Activated CD4-positive, alpha-beta memory T cell treated with anti-CD3 and anti-CD28 coated beads, Interleukin-2, amount 10 ng/mL, durations not matched to agents 7 days and 5 days (primary cell): ENCODE measurements around the gene ADPGK. TPM values are rescaled to one million over a fixed set of nuclear protein-coding genes. Genes with fewer than 3 reads are reported as not detected.
A peak's percentile ranks its signal among the peaks of the same experiment; 100 is the strongest.

Source experiments
- CTCF ChIA-PET: fragments of 350-600 bp; sonication (Branson Sonifier 250); formaldehyde crosslinking; loops from one replicate; lab custom pipeline; 2021; ENCODE audit warnings: antibody characterized with exemption, inconsistent platforms; lab: Charles Lee
- POLR2A ChIA-PET: fragments of 350-600 bp; sonication (Branson Sonifier 250); formaldehyde crosslinking; loops from one replicate; lab custom pipeline; 2021; ENCODE audit warnings: antibody characterized with exemption; lab: Charles Lee
- DNase-seq: peaks from one replicate; pipeline ENCODE4 v3.0.0-alpha.2; 2020
- H3K27ac Mint-ChIP-seq: one replicate; pipeline ENCODE4 v1.8.0; 2021; ENCODE audit warnings: mild to moderate bottlenecking, mixed read lengths
- H3K27me3 Mint-ChIP-seq: one replicate; pipeline ENCODE4 v1.8.0; 2021; ENCODE audit warnings: mixed read lengths
- H3K36me3 Mint-ChIP-seq: one replicate; pipeline ENCODE4 v1.8.0; 2021; ENCODE audit warnings: low read depth, mixed read lengths
- H3K4me1 Mint-ChIP-seq: one replicate; pipeline ENCODE4 v1.8.0; 2021; ENCODE audit warnings: mixed read lengths
- H3K4me3 Mint-ChIP-seq: one replicate; pipeline ENCODE4 v1.8.0; 2021; ENCODE audit warnings: mild to moderate bottlenecking, mixed read lengths
- H3K9me3 Mint-ChIP-seq: one replicate; pipeline ENCODE4 v1.8.0; 2021; ENCODE audit warnings: mixed read lengths
- total RNA-seq, 2 experiments: library from RNA; stranded (reverse); gene quantifications; one replicate each; pipeline ENCODE4 v1.2.3, GENCODE V29; 2021

Gene ADPGK
- total RNA-seq, 2 experiments from 2014 or later: 83.6 to 84.7 TPM

DNA sequence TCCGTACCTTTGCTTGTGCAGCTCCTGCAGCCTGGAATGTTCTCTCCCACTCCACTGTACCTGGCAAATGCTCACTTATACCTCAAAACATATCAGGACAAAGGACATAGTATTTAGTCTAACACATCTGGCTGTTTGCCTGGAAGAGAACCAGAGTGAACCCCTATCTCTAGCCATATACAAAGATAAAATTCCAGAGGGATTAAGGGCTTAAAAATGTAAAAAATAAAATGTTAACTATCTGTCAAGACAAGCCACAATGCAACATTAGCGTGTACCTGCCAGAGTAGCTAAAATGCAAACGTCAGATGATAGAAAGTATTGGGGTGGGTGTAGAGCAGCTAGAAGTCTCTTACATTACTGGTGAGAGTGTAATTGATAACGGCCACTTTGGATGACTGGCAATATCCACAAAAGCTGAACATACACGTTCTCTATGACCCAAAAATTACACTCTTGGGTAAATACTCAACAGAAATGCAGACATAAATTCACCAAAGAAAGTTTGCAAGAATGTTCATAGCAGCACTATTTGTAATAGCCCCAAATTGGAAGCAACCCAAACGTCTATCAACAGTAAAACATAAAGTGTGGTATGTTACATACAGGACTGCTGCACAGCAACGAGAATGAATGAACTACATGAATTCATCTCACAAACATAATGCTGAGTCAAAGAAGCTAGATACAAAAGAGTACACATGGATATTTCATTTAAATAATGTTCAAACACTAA, 18.2 kb upstream of the ADPGK start:
- peaks cover 9% of the 10 kb centered on the region for H3K4me1 Mint-ChIP-seq
- POLR2A ChIA-PET: no interaction called here

DNA sequence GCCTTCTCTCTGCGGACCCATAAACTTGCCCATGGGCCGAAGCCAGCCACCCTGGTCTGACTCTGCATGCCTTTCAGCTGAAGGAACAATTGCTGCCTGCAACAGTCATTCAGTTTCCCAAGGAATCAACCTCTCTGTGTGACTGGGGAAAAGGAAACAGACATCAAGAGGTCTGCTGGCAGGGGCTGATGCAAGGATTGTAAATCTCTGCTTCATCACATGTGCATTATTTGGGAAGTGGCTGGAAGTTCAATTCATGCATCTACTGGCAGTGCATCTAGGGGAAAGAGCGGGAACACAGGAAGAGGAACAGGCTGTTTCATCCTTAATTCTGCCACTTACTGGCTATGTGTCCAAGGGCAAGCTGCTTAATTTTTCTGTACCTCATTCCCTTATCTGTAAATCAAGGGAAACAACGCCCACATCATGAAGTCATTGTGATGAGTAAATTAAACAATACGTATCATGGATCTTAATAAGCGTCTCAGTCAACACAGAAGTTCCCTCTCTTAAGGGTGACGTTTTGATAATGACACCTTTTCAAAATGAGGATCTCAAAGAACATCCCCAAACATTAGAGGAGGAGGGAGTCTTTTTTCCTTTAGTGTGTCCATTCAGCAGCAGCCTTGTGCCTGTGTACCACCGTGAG, 17.4 kb upstream of the ADPGK start:
- Mint-ChIP-seq H3K4me3 (no peak overlapping the region), H3K27ac (no peak overlapping the region), H3K9me3 (no peaks in the 10 kb centered on the region), H3K27me3 (peaks cover 19% of the 10 kb centered on the region), H3K36me3 (no peaks in the 10 kb centered on the region), H3K4me1 (peaks cover 15% of the 10 kb centered on the region)
- DNase-seq: no peak
- CTCF ChIA-PET: interaction anchor here (1.5 kb wide), 1 partner anchor 8 kb away, joined by 3 read pairs; no protein-coding TSS in a partner anchor
- POLR2A ChIA-PET: no interaction called here

More for the DNA sequence above, 18.2 kb upstream of the ADPGK start:
- CTCF ChIA-PET: no interaction called here
- Mint-ChIP-seq H3K27ac (no peak overlapping the region), H3K36me3 (no peaks in the 10 kb centered on the region), H3K9me3 (no peaks in the 10 kb centered on the region), H3K27me3 (peaks cover 19% of the 10 kb centered on the region), H3K4me3 (no peak overlapping the region)
- DNase-seq: no peak

DNA sequence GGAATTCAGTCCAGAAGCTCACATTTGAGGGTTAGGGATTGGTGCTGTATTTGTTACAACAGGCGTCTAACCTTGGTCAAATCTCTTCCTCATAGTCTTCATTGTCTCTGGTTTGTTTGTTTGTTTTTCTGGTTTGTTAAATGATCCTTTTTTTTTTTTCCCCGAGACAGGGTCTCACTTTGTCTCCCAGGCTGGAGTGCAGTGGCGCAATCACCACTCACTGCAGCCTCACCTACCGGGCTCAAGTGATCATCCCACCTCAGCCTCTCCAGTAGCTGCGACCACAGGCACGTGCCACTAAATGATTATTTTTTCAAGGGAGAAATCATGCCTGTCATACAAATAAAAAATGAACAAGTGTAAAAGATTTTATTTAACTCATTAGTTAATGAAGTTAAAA, 14.3 kb upstream of the ADPGK start:
- Mint-ChIP-seq H3K27ac (no peak overlapping the region), H3K4me3 (peak overlapping the region; percentile 75), H3K4me1 (peaks cover 34% of the 10 kb centered on the region), H3K36me3 (no peaks in the 10 kb centered on the region), H3K9me3 (no peaks in the 10 kb centered on the region), H3K27me3 (peaks cover 19% of the 10 kb centered on the region)
- DNase-seq: no peak
- CTCF ChIA-PET: interaction anchor here (0.7 to 1.1 kb wide), 4 partner anchors 12 to 284 kb away, joined by 3 to 6 read pairs (median 4); no protein-coding TSS in a partner anchor
- POLR2A ChIA-PET: interaction anchor here (1.0 kb wide), 1 partner anchor 11 kb away, joined by 3 read pairs; no protein-coding TSS in a partner anchor

DNA sequence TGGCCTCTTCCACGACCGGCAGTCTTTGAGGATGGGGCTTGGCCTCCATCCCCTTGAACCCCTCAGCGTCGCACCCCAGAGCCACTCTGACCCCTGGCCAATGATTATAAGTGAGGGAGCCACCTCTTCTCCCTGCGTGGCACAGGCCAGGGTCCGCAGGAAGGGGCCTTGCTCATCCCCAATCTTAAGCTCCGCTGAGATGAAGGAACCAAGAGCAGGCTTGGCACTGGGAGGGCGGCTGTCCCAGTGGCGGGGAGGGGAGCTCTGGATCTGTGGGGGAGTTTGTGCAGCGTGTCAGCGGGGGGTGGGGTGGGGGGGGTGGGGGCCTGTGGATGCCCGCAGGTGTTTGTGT, 13.8 kb upstream of the ADPGK start:
- DNase-seq: no peak
- ChIA-PET POLR2A (interaction anchor here (1.0 to 2.9 kb wide), 2 partner anchors 12 kb away, joined by 3 to 14 read pairs; no protein-coding TSS in a partner anchor), CTCF (interaction anchor here (0.7 to 1.1 kb wide), 4 partner anchors 12 to 285 kb away, joined by 3 to 6 read pairs (median 4); no protein-coding TSS in a partner anchor)
- Mint-ChIP-seq H3K9me3 (no peaks in the 10 kb centered on the region), H3K36me3 (no peaks in the 10 kb centered on the region), H3K27ac (no peak overlapping the region), H3K4me1 (peaks cover 34% of the 10 kb centered on the region), H3K4me3 (peak overlapping the region; percentile 75), H3K27me3 (peaks cover 16% of the 10 kb centered on the region)

DNA sequence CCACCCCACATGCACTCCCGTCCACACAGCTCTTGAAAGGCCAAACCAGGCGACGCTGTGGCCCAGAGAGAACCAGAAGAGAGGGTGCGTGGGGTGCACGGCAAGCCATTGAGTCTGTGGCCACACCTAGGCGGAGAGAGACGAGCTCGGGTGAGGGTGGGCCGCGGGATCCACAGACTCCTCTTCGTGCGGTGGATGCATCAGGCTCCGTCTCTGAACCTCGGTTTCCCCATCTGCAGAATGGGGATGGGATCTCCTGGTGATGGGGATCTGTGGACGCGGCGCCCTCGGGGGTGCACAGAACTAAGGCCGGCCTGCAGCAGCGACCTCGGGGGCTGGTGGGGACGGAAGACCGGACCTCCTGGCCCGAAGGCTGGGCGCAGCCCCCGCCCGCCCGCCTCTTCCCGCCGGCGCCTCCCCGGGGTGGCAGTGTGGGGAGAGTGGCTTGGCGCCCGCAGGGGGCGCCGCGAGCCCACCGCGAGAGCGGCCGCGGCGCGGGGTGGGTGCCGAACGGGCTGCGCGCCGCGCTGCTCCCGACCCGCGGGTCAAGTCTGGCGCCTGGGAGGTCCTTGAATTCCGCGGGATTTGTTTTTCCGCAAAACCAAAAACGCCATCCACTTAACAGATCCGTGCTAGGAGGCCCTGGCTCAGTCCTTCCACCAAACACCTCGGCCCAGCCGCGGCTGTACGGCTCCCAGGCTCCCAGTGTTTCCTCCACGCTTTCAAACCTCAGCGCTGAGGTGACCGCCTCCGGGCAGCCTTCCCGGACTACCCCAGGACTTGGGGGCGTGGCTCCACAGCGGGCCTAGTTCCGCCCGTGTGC, 13.2 kb upstream of the ADPGK start:
- Mint-ChIP-seq H3K36me3 (no peaks in the 10 kb centered on the region), H3K9me3 (no peaks in the 10 kb centered on the region), H3K27me3 (peaks cover 12% of the 10 kb centered on the region), H3K4me3 (peak overlapping the region; percentile 75), H3K27ac (peak overlapping the region; percentile 32), H3K4me1 (peaks cover 34% of the 10 kb centered on the region)
- ChIA-PET POLR2A (interaction anchor here (2.9 kb wide), 1 partner anchor 11 kb away, joined by 14 read pairs; no protein-coding TSS in a partner anchor), CTCF (interaction anchor here (0.6 to 1.8 kb wide), 6 partner anchors 10 to 285 kb away, joined by 3 to 13 read pairs (median 4); no protein-coding TSS in a partner anchor)
- DNase-seq: peak; percentile 46

DNA sequence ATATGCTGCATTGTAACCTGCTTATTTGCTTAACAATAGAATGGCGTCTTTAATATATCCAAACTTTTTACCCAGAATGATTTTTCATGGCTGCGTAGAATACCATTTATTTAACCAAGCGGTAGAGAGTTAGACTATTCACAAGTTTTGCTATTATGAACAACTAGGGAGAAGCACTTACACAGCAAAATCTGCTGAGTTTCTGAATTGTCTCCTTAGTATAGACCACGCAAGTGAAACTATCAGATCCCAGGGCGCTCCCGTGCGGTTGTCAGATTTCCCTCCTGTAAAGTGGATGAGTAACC, 12.6 kb upstream of the ADPGK start:
- H3K4me3 Mint-ChIP-seq: peak overlapping the region; percentile 75
- H3K27me3 Mint-ChIP-seq: peaks cover 9% of the 10 kb centered on the region
- H3K27ac Mint-ChIP-seq: peak overlapping the region; percentile 32
- H3K4me1 Mint-ChIP-seq: peaks cover 34% of the 10 kb centered on the region
- DNase-seq: no peak
- POLR2A ChIA-PET: interaction anchor here (2.9 kb wide), 1 partner anchor 11 kb away, joined by 14 read pairs; no protein-coding TSS in a partner anchor
- no peaks in the 10 kb centered on the region for H3K36me3 Mint-ChIP-seq
- CTCF ChIA-PET: interaction anchor here (0.6 to 1.8 kb wide), 6 partner anchors 9 to 445 kb away, joined by 3 to 13 read pairs (median 4); no protein-coding TSS in a partner anchor
- H3K9me3 Mint-ChIP-seq: no peaks in the 10 kb centered on the region

DNA sequence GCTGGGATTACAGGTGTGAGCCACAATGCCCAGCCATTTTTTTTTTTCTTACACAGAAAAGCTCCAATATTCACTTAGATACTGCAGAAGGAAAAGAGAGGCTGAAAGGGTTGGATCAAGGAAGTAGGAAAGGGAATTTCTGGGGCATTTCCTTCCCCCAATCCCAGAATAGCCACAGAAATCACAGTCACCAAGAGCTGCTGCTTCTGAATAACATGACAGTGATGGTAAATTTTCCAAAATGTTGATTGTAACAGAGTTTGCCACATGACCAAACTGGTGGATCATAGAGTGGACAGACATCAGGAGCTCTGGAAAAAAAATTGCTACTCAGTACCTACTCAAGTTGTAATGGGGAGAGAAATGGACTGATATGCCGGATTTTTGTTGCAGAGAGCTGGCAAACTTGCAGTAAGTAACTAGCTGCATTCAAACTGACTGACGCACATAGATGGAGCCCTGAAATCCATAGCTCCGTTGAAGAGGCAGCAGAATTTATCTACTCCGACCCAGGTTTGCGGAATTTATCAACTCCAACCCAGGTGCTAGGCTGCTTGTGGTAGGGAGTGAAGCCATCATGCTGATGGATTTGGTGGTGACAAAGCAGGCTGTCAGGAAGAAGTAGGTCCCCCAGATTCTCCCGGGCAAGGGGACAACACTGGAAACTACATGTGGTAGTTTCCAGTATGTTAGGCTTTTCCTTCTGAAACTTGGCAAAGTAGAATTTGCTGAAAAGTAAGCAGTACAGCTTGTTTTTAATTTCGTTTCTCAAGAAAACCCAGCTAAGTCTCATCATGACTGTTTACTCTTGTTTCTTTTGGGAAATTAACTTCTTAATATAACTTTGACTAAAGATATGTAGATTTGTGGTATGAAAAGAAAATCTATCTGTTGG, 10.5 kb upstream of the ADPGK start:
- ChIA-PET CTCF (interaction anchor here (0.9 to 1.7 kb wide), 4 partner anchors 10 to 288 kb away, joined by 3 to 5 read pairs (median 5); no protein-coding TSS in a partner anchor), POLR2A (interaction anchor here (0.9 to 2.3 kb wide), 4 partner anchors 8 to 258 kb away, joined by 3 to 8 read pairs (median 4); partner anchors contain the start of gene NEO1)
- H3K27ac Mint-ChIP-seq: no peak overlapping the region
- no peaks in the 10 kb centered on the region for H3K9me3 Mint-ChIP-seq
- no peaks in the 10 kb centered on the region for H3K27me3 Mint-ChIP-seq
- no peak for DNase-seq
- peaks cover 46% of the 10 kb centered on the region for H3K4me1 Mint-ChIP-seq
- no peaks in the 10 kb centered on the region for H3K36me3 Mint-ChIP-seq
- no peak overlapping the region for H3K4me3 Mint-ChIP-seq

DNA sequence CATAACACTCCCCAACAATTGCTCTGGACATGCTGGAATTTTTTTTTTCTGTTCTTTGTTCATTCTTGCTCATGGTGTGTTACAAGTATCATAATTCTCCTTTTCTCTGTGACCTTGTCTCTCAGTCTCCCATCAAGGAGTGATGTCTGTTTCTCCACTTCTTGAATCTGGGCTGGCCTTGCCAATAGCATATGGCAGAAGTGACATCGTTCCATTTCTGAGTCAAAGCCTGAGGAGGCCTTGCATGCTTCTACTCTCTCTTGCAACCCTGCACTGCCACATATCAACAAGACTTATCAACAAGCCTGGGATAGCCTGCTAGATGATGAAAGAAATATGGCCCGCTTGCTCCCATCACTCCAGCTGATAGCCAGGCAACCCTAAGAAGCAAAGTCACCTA, 8.9 kb upstream of the ADPGK start:
- Mint-ChIP-seq H3K27ac (no peak overlapping the region), H3K27me3 (no peaks in the 10 kb centered on the region), H3K36me3 (no peaks in the 10 kb centered on the region), H3K9me3 (no peaks in the 10 kb centered on the region), H3K4me1 (peaks cover 53% of the 10 kb centered on the region), H3K4me3 (no peak overlapping the region)
- POLR2A ChIA-PET: interaction anchor here (0.8 to 2.3 kb wide), 2 partner anchors 8 to 10 kb away, joined by 3 to 8 read pairs; no protein-coding TSS in a partner anchor
- CTCF ChIA-PET: interaction anchor here (1.0 to 1.1 kb wide), 2 partner anchors 10 to 42 kb away, joined by 3 read pairs; no protein-coding TSS in a partner anchor
- DNase-seq: no peak

DNA sequence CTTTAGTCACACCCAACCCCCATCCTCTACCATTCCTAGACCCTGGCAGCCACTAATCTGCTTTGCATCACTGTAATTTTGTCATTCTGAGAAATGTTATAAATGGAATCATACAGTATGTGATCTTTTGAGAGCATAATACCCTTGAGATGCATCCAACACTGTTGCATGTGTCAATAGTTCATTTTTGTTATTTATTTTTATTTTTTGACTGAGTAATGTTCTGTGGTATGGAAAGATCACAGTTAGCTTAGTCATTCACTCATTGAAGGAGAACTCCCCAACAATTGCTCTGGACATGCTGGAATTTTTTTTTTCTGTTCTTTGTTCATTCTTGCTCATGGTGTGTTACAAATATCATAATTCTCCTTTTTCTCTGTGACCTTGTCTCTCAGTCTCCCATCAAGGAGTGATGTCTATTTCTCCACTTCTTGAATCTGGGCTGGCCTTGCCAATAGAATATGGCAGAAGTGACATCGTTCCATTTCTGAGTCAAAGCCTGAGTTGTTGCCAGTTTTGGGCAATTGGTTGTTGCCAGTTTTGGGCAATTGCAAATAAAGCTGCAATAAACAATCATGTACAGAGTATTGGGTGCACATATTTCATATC, 6.8 kb upstream of the ADPGK start:
- no peak overlapping the region for H3K4me3 Mint-ChIP-seq
- H3K27me3 Mint-ChIP-seq: no peaks in the 10 kb centered on the region
- H3K27ac Mint-ChIP-seq: no peak overlapping the region
- no peaks in the 10 kb centered on the region for H3K9me3 Mint-ChIP-seq
- no peak for DNase-seq
- ChIA-PET CTCF (no interaction called here), POLR2A (no interaction called here)
- peaks cover 59% of the 10 kb centered on the region for H3K4me1 Mint-ChIP-seq
- H3K36me3 Mint-ChIP-seq: no peaks in the 10 kb centered on the region

DNA sequence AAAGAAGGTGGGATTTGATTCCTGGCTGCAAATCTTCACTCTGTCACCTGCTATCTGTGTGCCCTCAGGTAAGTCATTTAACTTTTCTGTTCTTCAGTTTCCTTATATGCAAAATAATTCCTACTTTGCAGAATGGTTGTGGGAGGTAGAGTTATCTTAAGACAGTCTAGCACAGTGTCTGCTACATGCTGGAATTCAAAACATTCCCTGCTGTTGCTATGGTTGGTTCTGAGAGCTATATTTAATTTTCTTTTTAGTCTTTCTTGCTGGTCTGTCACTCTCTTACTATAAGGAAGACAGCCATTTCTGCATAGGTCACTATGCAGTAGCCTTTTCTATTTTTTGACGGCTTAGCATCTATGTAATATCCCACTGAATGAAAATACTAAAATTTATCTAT, 4.0 kb upstream of the ADPGK start:
- H3K27ac Mint-ChIP-seq: peak overlapping the region; percentile 98
- peaks cover 58% of the 10 kb centered on the region for H3K4me1 Mint-ChIP-seq
- no peak for DNase-seq
- ChIA-PET POLR2A (no interaction called here), CTCF (interaction anchor here (1.0 kb wide), 1 partner anchor 65 kb away, joined by 3 read pairs; no protein-coding TSS in a partner anchor)
- H3K4me3 Mint-ChIP-seq: peak overlapping the region; percentile 28
- no peaks in the 10 kb centered on the region for H3K27me3 Mint-ChIP-seq
- no peaks in the 10 kb centered on the region for H3K9me3 Mint-ChIP-seq
- H3K36me3 Mint-ChIP-seq: peaks cover 5% of the 10 kb centered on the region

DNA sequence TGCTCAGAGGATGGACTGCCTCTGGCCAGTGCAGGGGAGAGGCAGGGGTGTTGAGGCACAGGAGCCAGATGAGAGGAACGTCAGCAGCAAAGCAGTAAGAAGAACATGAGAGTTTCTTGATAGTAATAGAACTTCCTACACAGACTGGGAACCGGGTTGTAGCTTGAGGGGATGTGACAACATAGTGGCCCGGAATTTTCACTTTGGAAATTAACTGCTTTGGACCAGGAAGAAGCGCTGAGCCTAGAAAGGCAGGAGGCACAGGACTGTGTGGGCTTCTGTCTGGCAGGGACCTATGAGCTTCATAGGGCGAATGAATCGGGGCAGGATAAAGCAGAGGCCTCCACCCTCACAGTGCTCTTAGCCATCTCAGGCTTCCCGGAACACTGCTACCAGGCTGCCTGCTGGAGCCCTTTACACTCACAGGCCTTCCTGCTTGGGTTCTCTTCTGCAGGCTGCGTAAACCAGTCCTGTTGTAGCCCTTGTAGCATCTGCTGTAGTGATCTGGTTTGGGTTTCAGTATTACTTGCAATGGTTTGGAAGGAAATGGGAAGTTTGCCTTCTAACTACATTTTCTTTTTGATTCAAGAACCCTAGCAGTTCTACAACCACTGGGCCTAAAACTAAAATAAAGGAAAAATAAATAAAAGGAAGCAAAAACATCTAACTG, 3.3 kb upstream of the ADPGK start:
- Mint-ChIP-seq H3K9me3 (no peaks in the 10 kb centered on the region), H3K4me1 (peaks cover 62% of the 10 kb centered on the region), H3K27me3 (no peaks in the 10 kb centered on the region), H3K36me3 (peaks cover 6% of the 10 kb centered on the region), H3K27ac (peak overlapping the region; percentile 98), H3K4me3 (peak overlapping the region; percentile 28)
- POLR2A ChIA-PET: interaction anchor here (0.6 kb wide), 1 partner anchor 313 kb away, joined by 3 read pairs; no protein-coding TSS in a partner anchor
- CTCF ChIA-PET: interaction anchor here (1.1 kb wide), 1 partner anchor 9 kb away, joined by 5 read pairs; no protein-coding TSS in a partner anchor
- peak; percentile 40 for DNase-seq
